Heart right ventricle (tissue), 16 donors: ENCODE measurements around the gene MAB21L2. TPM values are rescaled to one million over a fixed set of nuclear protein-coding genes. Genes with fewer than 3 reads are reported as not detected.
"Not testable (repeated sequence)": the region's sequence is repeated elsewhere in the genome, so short reads cannot be mapped to it uniquely, and the experiment has no call there.

Experiments
- ATAC-seq, 8 donors: fragments of 200-7000 bp; cut with Tn5 transposase; one replicate each; pipeline ENCODE4 v1.9.1; 2020; ENCODE audit warnings: mild to moderate bottlenecking in 8 of 8, moderate library complexity in 8 of 8, moderate number of reproducible peaks in 1 of 8
- DNase-seq, 2 donors: peaks; one replicate each; pipeline ENCODE4 v3.0.0-alpha.2; 2020
- H3K27ac ChIP-seq, 10 donors: fragments of 200-600 bp; sonication (generic) in 2 of 10; one replicate each; pipeline versions ENCODE4 v1.5.0 to v1.8.0; 2020 to 2022; ENCODE audit warnings: mild to moderate bottlenecking in 3 of 10
- H3K27me3 ChIP-seq, 7 donors: fragments of 200-600 bp; one replicate each; pipeline ENCODE4 v1.8.0; 2021 to 2022; ENCODE audit warnings: mild to moderate bottlenecking in 2 of 7
- H3K36me3 ChIP-seq, 9 donors: fragments of 200-600 bp; sonication (generic) in 1 of 9; one replicate each; pipeline versions ENCODE4 v1.5.0 to v1.8.0; 2020 to 2022; ENCODE audit warnings: mild to moderate bottlenecking in 2 of 9
- H3K4me1 ChIP-seq, 9 donors: fragments of 200-600 bp; sonication (generic) in 1 of 9; one replicate each; pipeline versions ENCODE4 v1.5.0 to v1.8.0; 2020 to 2022; ENCODE audit warnings: mild to moderate bottlenecking in 4 of 9
- H3K4me3 ChIP-seq, 10 donors: fragments of 200-600 bp; sonication (generic) in 2 of 10; one replicate each; pipeline versions ENCODE4 v1.5.0 to v1.8.0; 2020 to 2022; ENCODE audit warnings: mild to moderate bottlenecking in 7 of 10, moderate library complexity in 2 of 10
- H3K9me3 ChIP-seq, 11 donors: fragments of 200-600 bp in 10 of 11; sonication (generic) in 2 of 11; one replicate each; pipeline versions ENCODE4 v1.5.0 to v1.8.0; 2013 to 2022; ENCODE audit warnings: mild to moderate bottlenecking in 2 of 11, control low read depth in 1 of 11, moderate library complexity in 1 of 11
- WGBS, 2 donors: extraction: QIAGEN DNeasy Blood & Tissue Kit; methylation state at CpG; one replicate each; pipeline ENCODE4 v1.1.7; 2013; ENCODE audit warnings: inconsistent platforms in 1 of 2; 5-methylcytosine and 5-hydroxymethylcytosine counted together
- intact Hi-C, 10 donors: fragments of 100-400 bp; cut with DNase I; formaldehyde crosslinking; loops; one replicate each; pipeline versions ENCODE4 v1.11.1 to v1.14.2; 2022
- polyA plus RNA-seq, 2 donors: library from polyadenylated mRNA; stranded (reverse); fragments of 200-250 nt; gene quantifications; one replicate each; pipeline ENCODE4 v1.2.3, GENCODE V29; 2013
- total RNA-seq, 10 donors: library from RNA; stranded (reverse); fragmentation: NEBNext Ultra II Directional in 3 of 10; extraction: Animal tissue kit (Norgen Biotek cat#: 25700) in 3 of 10; gene quantifications; one replicate each; pipeline versions ENCODE4 v1.2.1 to v1.2.4, GENCODE V29; 2021 to 2023
- TF ChIP-seq, protein P1 (sequence below), 9 donors: fragments of 200-600 bp; sonication (generic) in 2 of 9; IDR thresholded peaks; one replicate each; pipeline versions ENCODE4 v1.5.0 to v1.8.0; 2021 to 2022; ENCODE audit warnings: antibody characterized with exemption in 9 of 9, mild to moderate bottlenecking in 5 of 9, moderate library complexity in 1 of 9
- donor health status: Arrhythmogenic right ventricular cardiomyopathy.
- donor health status: ischemic (EF 13 %, LVEDD 7.1; RV severe dilation, severe dysfunction).
- donor health status: healthy with polysubstance abuse.
- donor health status: DM: no; HTN: yes; CAD: no.
- donor health status: DM: no; HTN: no; CAD: no.
- donor health status: ischemic (EF 25% LVEDD 6.9; RV normal size, moderate dysfunction).
- donor health status: ischemic (EF 25% LVEDD 5.7; RV mildly dilated, moderate dysfunction).
- donor health status: healthy.
- donor health status: DM: yes; HTN: yes; CAD: no.
- donor health status: Ischemic cardiomyopathy.
- donor health status: ischemic (EF 35%, LVEDD 5.7; RV mildly dilated, moderate dysfunction).
- donor health status: nonischemic (EF 11% LVEDD 7.7; RV severe dilation, severe dysfunction).
- donor health status: DM: yes; HTN: yes; CAD: no.
- donor health status: PGD.
- donor health status: ischemic (EF 29% LVEDD 5.4; RV normal size, mild dysfunction).
- donor health status: nonischemic (EF 23%, LVEDD 6.1; RV moderate dilation, normal function).

MAB21L2 gene
- total and polyA plus RNA-seq, 12 donors = 0.03 to 0.15 (median 0.10) TPM; not detected in 6

DNA sequence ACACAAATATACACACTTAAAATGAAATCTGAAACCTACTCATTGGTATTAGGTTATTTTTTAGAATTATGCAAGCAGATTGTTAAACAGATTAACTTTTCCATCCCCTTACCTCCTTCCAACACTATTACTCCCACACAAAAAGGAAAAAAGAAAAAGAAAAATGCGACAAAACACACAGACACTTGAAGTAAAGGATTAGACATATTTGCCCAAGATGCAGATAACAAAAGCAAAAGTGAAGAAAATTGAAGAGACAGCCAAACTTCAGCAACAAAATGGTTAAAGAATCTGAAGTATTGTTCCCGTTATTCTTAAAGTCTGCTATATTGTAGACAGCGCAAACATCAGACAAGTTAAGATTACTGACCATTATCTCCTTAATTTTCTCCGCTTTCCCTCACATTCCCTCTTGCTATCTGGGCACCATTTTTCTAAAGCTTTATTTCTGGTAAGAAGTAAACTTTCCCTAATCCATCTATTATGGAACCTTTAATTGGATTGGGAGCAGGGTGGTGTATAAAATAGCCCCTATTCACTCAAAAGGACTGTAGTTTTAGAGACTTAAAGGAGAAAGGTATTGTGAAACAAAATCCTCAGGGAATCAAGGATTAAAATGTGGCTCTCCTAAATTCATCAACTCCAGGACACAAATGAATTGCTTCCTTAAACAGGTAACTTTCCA is 34.7 kb upstream of the MAB21L2 start:
- H3K36me3 ChIP-seq = no peaks in the 10 kb centered on the region
- TF ChIP-seq, protein P1, sequence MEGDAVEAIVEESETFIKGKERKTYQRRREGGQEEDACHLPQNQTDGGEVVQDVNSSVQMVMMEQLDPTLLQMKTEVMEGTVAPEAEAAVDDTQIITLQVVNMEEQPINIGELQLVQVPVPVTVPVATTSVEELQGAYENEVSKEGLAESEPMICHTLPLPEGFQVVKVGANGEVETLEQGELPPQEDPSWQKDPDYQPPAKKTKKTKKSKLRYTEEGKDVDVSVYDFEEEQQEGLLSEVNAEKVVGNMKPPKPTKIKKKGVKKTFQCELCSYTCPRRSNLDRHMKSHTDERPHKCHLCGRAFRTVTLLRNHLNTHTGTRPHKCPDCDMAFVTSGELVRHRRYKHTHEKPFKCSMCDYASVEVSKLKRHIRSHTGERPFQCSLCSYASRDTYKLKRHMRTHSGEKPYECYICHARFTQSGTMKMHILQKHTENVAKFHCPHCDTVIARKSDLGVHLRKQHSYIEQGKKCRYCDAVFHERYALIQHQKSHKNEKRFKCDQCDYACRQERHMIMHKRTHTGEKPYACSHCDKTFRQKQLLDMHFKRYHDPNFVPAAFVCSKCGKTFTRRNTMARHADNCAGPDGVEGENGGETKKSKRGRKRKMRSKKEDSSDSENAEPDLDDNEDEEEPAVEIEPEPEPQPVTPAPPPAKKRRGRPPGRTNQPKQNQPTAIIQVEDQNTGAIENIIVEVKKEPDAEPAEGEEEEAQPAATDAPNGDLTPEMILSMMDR (IDR thresholded peaks at IDR 0.05) = no peak
- H3K9me3 ChIP-seq = no peaks in the 10 kb centered on the region
- H3K4me1 ChIP-seq = no peaks in the 10 kb centered on the region
- DNase-seq (no peak), ATAC-seq (no peak)
- H3K27me3 ChIP-seq = no peaks in the 10 kb centered on the region
- WGBS, 2 donors = 70 to 83% methylated on average over 4 of the region's 4 CpGs
- no peak overlapping the region for H3K27ac ChIP-seq
- intact Hi-C loops = no loop called here
- H3K4me3 ChIP-seq = no peak overlapping the region

DNA sequence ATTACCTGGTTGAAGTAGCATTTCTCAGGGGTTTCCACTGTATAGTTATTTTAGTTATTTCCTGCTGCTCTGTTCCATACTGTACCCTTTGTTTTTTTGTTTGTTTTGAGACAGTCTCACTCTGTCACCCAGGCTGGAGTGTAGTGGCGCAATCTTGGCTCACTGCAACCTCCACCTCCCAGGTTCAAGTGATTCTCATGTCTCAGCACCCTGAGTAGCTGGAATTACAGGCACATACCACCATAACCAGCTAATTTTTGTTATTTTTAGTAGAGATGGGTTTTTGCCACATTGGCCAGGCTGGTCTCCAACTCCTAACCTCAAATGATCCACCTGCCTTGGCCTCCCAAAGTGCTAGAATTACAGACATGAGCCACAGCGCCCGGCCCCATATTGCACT is 24.1 kb upstream of the MAB21L2 start:
- H3K36me3 ChIP-seq, H3K4me3 ChIP-seq, DNase-seq, H3K27me3 ChIP-seq, H3K4me1 ChIP-seq, intact Hi-C loops, H3K27ac ChIP-seq, ATAC-seq: not testable (repeated sequence)
- peaks cover 0 to 12% (median 0%) of the 10 kb centered on the region in 11 donors for H3K9me3 ChIP-seq
- WGBS, 2 donors = 96 to 99% methylated on average over 3 of the region's 3 CpGs

DNA sequence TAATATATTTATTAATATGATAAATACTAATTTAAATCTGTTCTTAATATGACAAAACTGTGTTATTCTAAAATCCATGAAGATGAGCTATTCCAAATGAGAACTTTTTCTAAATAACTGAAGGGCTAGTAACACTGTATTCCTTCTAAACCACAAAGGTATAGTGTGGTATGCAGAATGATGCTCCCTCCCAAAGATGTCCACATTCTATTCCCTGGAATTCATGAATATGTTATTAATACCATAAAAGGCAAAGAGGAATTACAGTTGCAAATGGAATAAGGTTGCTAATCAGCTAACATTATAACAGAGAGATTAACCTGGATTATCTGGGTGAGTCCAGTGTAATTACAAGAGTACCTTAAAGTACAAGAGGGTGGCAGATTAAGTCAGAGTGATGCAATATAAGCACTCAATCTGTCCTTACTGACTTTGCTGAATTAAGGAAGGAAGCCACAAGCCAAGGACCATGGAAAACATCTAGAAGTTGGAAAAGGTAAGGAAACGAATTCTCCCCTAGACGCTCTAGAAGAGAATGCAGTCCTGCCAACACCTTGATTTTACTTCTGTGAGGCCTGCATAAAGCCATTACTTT is 20.7 kb upstream of the MAB21L2 start:
- DNase-seq (no peak), ATAC-seq (no peak)
- H3K36me3 ChIP-seq = peaks cover 0 to 8% (median 0%) of the 10 kb centered on the region in 9 donors
- H3K27ac ChIP-seq = no peak overlapping the region
- TF ChIP-seq, protein P1 (IDR thresholded peaks at IDR 0.05) = no peak
- H3K4me1 ChIP-seq = no peaks in the 10 kb centered on the region
- H3K9me3 ChIP-seq = peaks cover 0 to 16% (median 0%) of the 10 kb centered on the region in 11 donors
- no peak overlapping the region for H3K4me3 ChIP-seq
- H3K27me3 ChIP-seq = no peaks in the 10 kb centered on the region
- 96 to 98% methylated on average over 2 of the region's 2 CpGs for WGBS, 2 donors
- intact Hi-C loops = no loop called here

DNA sequence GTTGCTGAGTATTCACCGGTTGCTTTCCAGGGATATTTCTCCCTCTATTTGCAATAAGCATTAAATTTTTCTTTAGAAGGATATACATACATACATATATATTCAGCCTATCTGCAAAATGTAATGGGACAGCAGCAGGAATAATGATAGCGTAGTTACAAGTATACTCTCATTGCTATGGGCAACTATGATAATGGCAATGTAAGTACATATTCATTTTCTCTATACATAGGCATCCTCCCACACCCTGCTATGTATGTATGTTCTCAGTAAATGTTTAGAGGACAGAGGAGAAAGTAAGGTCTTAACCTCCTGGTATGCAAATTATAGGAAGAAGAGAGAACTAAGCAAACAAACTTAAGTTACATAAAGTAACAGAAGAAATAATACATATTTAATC is 19.7 kb upstream of the MAB21L2 start:
- TF ChIP-seq, protein P1 (IDR thresholded peaks at IDR 0.05) = no peak
- no peak overlapping the region for H3K4me3 ChIP-seq
- H3K27me3 ChIP-seq = no peaks in the 10 kb centered on the region
- no peak overlapping the region for H3K27ac ChIP-seq
- intact Hi-C loops = no loop called here
- peaks cover 0 to 16% (median 0%) of the 10 kb centered on the region in 11 donors for H3K9me3 ChIP-seq
- peaks cover 0 to 8% (median 0%) of the 10 kb centered on the region in 9 donors for H3K36me3 ChIP-seq
- no peak for ATAC-seq
- DNase-seq = no peak
- no peaks in the 10 kb centered on the region for H3K4me1 ChIP-seq
- 98 to 100% methylated on average over 2 of the region's 2 CpGs for WGBS, 2 donors

- ATAC-seq = no peak
- peaks cover 0 to 16% (median 0%) of the 10 kb centered on the region in 11 donors for H3K9me3 ChIP-seq
- no peaks in the 10 kb centered on the region for H3K27me3 ChIP-seq
- intact Hi-C loops = no loop called here
- peaks cover 0 to 8% (median 0%) of the 10 kb centered on the region in 9 donors for H3K36me3 ChIP-seq
- H3K27ac ChIP-seq = no peak overlapping the region
- no peak for DNase-seq
- no peak overlapping the region for H3K4me3 ChIP-seq
- no peaks in the 10 kb centered on the region for H3K4me1 ChIP-seq
- TF ChIP-seq, protein P1 (IDR thresholded peaks at IDR 0.05) = no peak
These were observed 19.2 kb upstream of the MAB21L2 start for GRCh38 chr4:150562751-150563150.

GRCh38 chr4:150564967-150565366 is 17.0 kb upstream of the MAB21L2 start:
- H3K27ac ChIP-seq, DNase-seq, H3K36me3 ChIP-seq, ATAC-seq, H3K4me3 ChIP-seq, intact Hi-C loops, H3K4me1 ChIP-seq, H3K27me3 ChIP-seq: not testable (repeated sequence)
- H3K9me3 ChIP-seq = peaks cover 0 to 16% (median 0%) of the 10 kb centered on the region in 11 donors
- 98% methylated on average over 2 of the region's 2 CpGs for WGBS, 2 donors
